Activated CD4-positive, alpha-beta T cell treated with anti-CD3 and anti-CD28 coated beads for 4 hours (primary cell): ENCODE results near the gene MMP23B.
A peak's percentile ranks its signal among the peaks of the same experiment; 100 is the strongest.
"Not testable (repeated sequence)": the region's sequence is repeated elsewhere in the genome, so short reads cannot be mapped to it uniquely, and the experiment has no call there.

ENCODE experiments used
- DNase-seq, 2 donors: peaks; one replicate each; pipeline ENCODE4 v3.0.0-alpha.2; 2020

MMP23B gene

GRCh38 chr1:1671365-1672119 is 39.6 kb downstream of the MMP23B start:
- no peak for DNase-seq

- no peak for DNase-seq
These were observed 40.4 kb downstream of the MMP23B start for GRCh38 chr1:1672181-1672965.

GRCh38 chr1:1674806-1675205 is 42.8 kb downstream of the MMP23B start:
- not testable (repeated sequence) for DNase-seq

- not testable (repeated sequence) for DNase-seq
These were observed 43.2 kb downstream of the MMP23B start for GRCh38 chr1:1675218-1675617.

GRCh38 chr1:1676087-1676486 is 44.1 kb downstream of the MMP23B start:
- not testable (repeated sequence) for DNase-seq

- DNase-seq: peak; percentile 26 to 53
These were observed 46.0 kb downstream of the MMP23B start for GRCh38 chr1:1677718-1678580.

- DNase-seq: no peak
These were observed 46.8 kb downstream of the MMP23B start for GRCh38 chr1:1678581-1679380.

- no peak for DNase-seq
These were observed 48.3 kb downstream of the MMP23B start for GRCh38 chr1:1680031-1680911.

GRCh38 chr1:1680912-1681273 is 48.9 kb downstream of the MMP23B start:
- DNase-seq: no peak

- no peak for DNase-seq
These were observed 51.3 kb downstream of the MMP23B start for GRCh38 chr1:1683104-1683905.
